WTC11 (cell line): ENCODE data around the gene MARCHF4.

Source experiments
- ELF4 ChIP-seq: sonication (generic); formaldehyde crosslinking; IDR thresholded peaks from 2 replicates; pipeline ENCODE4 v1.8.1; 2022; ENCODE audit warnings: low read depth, mild to moderate bottlenecking, moderate library complexity, missing genetic modification reagents
- FOXJ3 ChIP-seq: sonication (generic); formaldehyde crosslinking; IDR thresholded peaks from 2 replicates; pipeline ENCODE4 v1.9.0; 2021; ENCODE audit warnings: missing genetic modification reagents, mild to moderate bottlenecking, borderline replicate concordance
- TF ChIP-seq, protein P1 (sequence below): fragments of 200-600 bp; IDR thresholded peaks from 2 replicates; pipeline ENCODE4 v1.8.0; 2022; ENCODE audit warnings: antibody characterized with exemption
- TF ChIP-seq, protein P2 (sequence below): sonication (generic); formaldehyde crosslinking; conservative IDR thresholded peaks from 2 replicates; pipeline ENCODE4 v1.8.1; 2022; ENCODE audit warnings: mild to moderate bottlenecking, missing genetic modification reagents

DNA sequence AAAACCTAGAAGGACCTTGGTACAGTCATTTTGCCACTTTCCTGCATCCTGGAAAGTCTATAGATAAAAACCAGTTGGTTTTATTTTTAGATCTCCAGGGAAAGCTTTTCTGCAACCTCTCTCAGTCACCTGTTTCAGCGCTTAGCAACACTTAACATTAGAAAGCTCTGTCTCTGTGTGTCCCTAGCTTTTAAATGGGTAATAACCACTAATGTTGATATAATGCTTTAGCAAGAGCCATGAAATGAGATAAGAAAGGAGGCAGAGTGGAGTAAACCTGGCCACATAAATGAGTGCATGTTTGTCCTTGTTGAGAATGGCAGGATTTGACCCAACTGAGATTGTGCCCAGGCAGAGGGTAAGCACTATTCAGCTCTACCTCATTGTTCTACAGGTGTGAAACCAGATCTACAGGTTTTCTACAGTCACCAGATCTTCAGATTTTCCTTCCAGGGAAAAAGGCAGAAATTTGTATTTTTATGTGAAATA is 44.8 kb downstream of the MARCHF4 start:
- TF ChIP-seq, protein P1, sequence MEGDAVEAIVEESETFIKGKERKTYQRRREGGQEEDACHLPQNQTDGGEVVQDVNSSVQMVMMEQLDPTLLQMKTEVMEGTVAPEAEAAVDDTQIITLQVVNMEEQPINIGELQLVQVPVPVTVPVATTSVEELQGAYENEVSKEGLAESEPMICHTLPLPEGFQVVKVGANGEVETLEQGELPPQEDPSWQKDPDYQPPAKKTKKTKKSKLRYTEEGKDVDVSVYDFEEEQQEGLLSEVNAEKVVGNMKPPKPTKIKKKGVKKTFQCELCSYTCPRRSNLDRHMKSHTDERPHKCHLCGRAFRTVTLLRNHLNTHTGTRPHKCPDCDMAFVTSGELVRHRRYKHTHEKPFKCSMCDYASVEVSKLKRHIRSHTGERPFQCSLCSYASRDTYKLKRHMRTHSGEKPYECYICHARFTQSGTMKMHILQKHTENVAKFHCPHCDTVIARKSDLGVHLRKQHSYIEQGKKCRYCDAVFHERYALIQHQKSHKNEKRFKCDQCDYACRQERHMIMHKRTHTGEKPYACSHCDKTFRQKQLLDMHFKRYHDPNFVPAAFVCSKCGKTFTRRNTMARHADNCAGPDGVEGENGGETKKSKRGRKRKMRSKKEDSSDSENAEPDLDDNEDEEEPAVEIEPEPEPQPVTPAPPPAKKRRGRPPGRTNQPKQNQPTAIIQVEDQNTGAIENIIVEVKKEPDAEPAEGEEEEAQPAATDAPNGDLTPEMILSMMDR = no peak
- no peak for TF ChIP-seq ELF4 (CRISPR knock-in tag)
- no peak for TF ChIP-seq FOXJ3 (CRISPR knock-in tag)
- TF ChIP-seq, protein P2, sequence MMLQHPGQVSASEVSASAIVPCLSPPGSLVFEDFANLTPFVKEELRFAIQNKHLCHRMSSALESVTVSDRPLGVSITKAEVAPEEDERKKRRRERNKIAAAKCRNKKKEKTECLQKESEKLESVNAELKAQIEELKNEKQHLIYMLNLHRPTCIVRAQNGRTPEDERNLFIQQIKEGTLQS (CRISPR knock-in tag) = no peak
